Measurements from ENCODE around the gene ADSL. TPM values are rescaled to one million over a fixed set of nuclear protein-coding genes. Genes with fewer than 3 reads are reported as not detected.

The ADSL gene
- total RNA-seq, 2 donors from 2014 or later: 56.6 to 68.8 TPM

DNA sequence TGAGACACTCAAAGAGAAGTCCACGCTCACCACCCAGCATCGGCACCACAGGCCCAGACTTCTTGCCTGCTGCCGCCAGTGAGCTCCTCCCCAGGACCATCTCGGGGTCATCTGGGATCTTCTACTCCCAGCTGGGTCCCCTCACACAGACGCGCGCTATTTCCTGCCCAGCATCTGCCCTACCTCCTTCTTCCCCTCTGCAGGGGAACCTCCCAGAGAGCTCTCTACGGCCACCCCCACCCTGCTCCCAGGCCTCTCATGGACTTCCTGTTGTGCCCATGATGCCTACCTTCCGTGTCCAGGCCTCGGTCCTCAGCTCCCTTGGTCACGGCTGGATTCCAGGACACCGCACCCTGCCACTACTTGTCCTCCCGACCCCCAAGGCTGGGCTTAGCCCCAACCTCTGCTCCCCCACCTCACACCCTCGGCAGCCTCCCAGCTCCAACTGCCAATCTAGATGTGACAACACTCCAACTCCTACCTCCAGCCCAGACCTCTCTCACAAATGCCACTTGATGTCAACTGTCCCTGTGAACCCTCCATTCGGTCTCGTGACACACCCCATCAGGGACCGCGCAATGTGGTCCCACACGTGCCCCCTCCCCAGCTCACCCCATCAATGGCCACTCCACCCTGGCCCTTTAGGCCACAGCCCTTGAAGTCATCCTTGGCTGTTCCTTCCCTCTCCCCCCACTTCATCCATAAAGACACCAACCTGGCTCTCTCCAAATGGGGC lies 69.4 kb downstream of the ADSL start:
- H3K4me1 ChIP-seq (ENCODE audit: control insufficient read depth in 1 of 2, low read depth in 2 of 2): peaks cover 0 to 5% of the 10 kb centered on the region in 2 donors
- H3K27me3 ChIP-seq (replicated peaks; ENCODE audit: insufficient read depth): no peaks in the 10 kb centered on the region
- ATAC-seq (ENCODE audit: insufficient number of reproducible peaks, low FRiP score, low read depth): no peak
- no peaks in the 10 kb centered on the region for H3K9me3 ChIP-seq
- TF ChIP-seq, protein P1, sequence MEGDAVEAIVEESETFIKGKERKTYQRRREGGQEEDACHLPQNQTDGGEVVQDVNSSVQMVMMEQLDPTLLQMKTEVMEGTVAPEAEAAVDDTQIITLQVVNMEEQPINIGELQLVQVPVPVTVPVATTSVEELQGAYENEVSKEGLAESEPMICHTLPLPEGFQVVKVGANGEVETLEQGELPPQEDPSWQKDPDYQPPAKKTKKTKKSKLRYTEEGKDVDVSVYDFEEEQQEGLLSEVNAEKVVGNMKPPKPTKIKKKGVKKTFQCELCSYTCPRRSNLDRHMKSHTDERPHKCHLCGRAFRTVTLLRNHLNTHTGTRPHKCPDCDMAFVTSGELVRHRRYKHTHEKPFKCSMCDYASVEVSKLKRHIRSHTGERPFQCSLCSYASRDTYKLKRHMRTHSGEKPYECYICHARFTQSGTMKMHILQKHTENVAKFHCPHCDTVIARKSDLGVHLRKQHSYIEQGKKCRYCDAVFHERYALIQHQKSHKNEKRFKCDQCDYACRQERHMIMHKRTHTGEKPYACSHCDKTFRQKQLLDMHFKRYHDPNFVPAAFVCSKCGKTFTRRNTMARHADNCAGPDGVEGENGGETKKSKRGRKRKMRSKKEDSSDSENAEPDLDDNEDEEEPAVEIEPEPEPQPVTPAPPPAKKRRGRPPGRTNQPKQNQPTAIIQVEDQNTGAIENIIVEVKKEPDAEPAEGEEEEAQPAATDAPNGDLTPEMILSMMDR (IDR thresholded peaks at IDR 0.05): no peak
- H3K4me3 ChIP-seq: no peak overlapping the region
- peaks cover 54% of the 10 kb centered on the region for H3K36me3 ChIP-seq
- DNase-seq (ENCODE audit: low spot score): no peak
- H3K27ac ChIP-seq: peak overlapping the region in 1 of 2 donors; percentile 17

DNA sequence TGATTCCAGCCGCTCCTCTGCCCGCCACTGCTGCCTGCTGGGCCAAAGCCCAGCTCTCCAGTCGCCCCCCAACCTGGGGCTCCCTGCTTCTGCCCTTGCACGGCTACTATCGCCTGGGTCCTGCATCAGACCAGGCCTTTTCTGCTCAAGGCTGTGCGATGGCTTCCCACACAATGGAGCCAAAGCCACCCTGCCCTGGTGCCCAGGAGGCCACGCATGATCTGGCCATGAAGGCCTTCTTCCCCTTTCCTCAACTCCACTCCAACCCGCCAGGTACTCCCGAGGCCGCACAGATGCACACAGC lies 69.9 kb downstream of the ADSL start:
- peaks cover 54% of the 10 kb centered on the region for H3K36me3 ChIP-seq
- no peaks in the 10 kb centered on the region for H3K27me3 ChIP-seq (replicated peaks; ENCODE audit: insufficient read depth)
- peaks cover 0 to 5% of the 10 kb centered on the region in 2 donors for H3K4me1 ChIP-seq (ENCODE audit: control insufficient read depth in 1 of 2, low read depth in 2 of 2)
- no peak overlapping the region for H3K4me3 ChIP-seq
- H3K27ac ChIP-seq: peak overlapping the region in 1 of 2 donors; percentile 17
- no peaks in the 10 kb centered on the region for H3K9me3 ChIP-seq
- no peak for DNase-seq (ENCODE audit: low spot score)
- TF ChIP-seq, protein P1 (IDR thresholded peaks at IDR 0.05): no peak
- no peak for ATAC-seq (ENCODE audit: insufficient number of reproducible peaks, low FRiP score, low read depth)

DNA sequence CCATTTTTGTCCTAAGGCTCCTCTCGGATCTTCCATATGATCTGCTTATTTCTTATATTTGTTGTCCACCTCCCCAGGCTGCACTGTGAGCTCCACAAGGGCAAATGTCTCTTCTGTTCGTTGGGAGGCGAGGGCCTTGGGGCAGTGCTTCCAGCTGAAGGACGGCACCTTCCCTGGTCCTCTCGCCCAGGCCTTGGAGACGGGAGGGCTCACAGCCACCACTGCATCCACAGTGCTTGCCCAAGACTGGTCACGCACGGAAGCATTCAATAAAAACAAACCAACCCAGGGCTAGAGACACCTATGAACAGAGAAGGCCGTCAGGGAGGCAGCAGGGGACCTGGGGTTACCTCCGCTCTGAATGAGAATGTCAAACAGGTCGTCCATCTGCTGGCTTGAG lies 70.3 kb downstream of the ADSL start:
- Histone ChIP-seq H3K27ac (no peak overlapping the region), H3K9me3 (no peaks in the 10 kb centered on the region), H3K4me3 (no peak overlapping the region), H3K4me1 (ENCODE audit: control insufficient read depth in 1 of 2, low read depth in 2 of 2) (peaks cover 0 to 5% of the 10 kb centered on the region in 2 donors), H3K36me3 (peaks cover 55% of the 10 kb centered on the region), H3K27me3 (replicated peaks; ENCODE audit: insufficient read depth) (no peaks in the 10 kb centered on the region)
- DNase-seq (ENCODE audit: low spot score): no peak
- no peak for ATAC-seq (ENCODE audit: insufficient number of reproducible peaks, low FRiP score, low read depth)
- TF ChIP-seq, protein P1 (IDR thresholded peaks at IDR 0.05): no peak

DNA sequence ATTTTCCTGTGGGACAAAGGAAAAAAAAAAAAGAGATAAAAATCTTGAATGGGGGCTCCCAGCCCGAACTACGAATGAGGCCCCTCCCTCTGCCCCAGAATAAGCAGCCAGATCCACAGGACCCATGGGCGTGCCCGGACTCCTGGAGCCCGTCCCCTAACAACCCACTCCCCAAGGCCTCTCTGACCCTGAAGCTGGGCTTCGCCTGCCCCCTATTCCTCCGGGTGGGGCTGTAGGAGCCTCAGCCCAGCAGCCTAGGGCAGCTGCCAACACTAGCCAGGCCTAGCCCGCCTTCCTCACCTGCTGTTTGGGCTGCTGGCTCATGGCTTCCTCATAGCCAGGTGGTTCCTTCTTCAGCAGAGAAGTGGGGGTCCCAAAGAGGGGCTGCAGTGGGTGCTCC lies 70.7 kb downstream of the ADSL start:
- TF ChIP-seq, protein P1 (IDR thresholded peaks at IDR 0.05): no peak
- DNase-seq (ENCODE audit: low spot score) (no peak), ATAC-seq (ENCODE audit: insufficient number of reproducible peaks, low FRiP score, low read depth) (no peak)
- Histone ChIP-seq H3K4me3 (no peak overlapping the region), H3K4me1 (ENCODE audit: control insufficient read depth in 1 of 2, low read depth in 2 of 2) (peaks cover 0 to 5% of the 10 kb centered on the region in 2 donors), H3K27ac (no peak overlapping the region), H3K27me3 (replicated peaks; ENCODE audit: insufficient read depth) (no peaks in the 10 kb centered on the region), H3K36me3 (peaks cover 59% of the 10 kb centered on the region), H3K9me3 (no peaks in the 10 kb centered on the region)

DNA sequence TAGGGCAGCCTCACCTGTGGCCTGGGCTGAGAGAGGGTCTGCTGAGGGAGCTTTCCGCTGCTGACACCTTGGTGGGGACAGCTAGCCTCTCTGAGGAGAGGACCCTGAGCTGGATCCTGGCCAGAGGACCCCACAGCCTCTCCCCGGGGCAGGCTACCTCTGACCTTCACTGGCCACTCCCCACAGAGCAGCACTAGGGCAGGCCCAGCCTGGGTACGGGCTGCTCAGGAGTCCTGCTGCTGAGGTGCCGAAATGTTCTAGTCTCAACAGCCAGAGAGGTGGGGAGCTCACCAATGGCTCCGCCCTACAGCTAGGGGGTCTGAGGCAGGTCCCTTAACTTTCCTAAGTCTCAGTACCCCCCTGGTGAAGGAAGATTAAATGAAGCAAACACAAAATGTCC lies 71.6 kb downstream of the ADSL start:
- ATAC-seq (ENCODE audit: insufficient number of reproducible peaks, low FRiP score, low read depth) (no peak), DNase-seq (ENCODE audit: low spot score) (no peak)
- no peaks in the 10 kb centered on the region for H3K9me3 ChIP-seq
- H3K36me3 ChIP-seq: peaks cover 64% of the 10 kb centered on the region
- H3K27ac ChIP-seq: no peak overlapping the region
- peaks cover 0 to 5% of the 10 kb centered on the region in 2 donors for H3K4me1 ChIP-seq (ENCODE audit: control insufficient read depth in 1 of 2, low read depth in 2 of 2)
- H3K27me3 ChIP-seq (replicated peaks; ENCODE audit: insufficient read depth): no peaks in the 10 kb centered on the region
- TF ChIP-seq, protein P1 (IDR thresholded peaks at IDR 0.05): no peak
- H3K4me3 ChIP-seq: no peak overlapping the region
